Hematopoietic multipotent progenitor cell (in vitro differentiated cells): ENCODE data around the gene HYDIN. TPM values are rescaled to one million over a fixed set of nuclear protein-coding genes. Genes with fewer than 3 reads are reported as not detected.

Source experiments
- DNase-seq, 3 donors: peaks; one replicate each; pipeline ENCODE4 v3.0.0-alpha.2; 2011 to 2015; ENCODE audit warnings: low read depth in 2 of 3, low spot score in 2 of 3
- small RNA-seq: library from RNA; depleted of rRNA; stranded (forward); fragments of <200 nt; gene quantifications from one replicate; pipeline ENCODE3, GENCODE V24; 2012
- total RNA-seq: library from RNA; depleted of rRNA; stranded (reverse); fragments of >200 nt; gene quantifications from one replicate; pipeline ENCODE4 v1.2.3, GENCODE V29; 2012

The HYDIN gene
- total RNA-seq, 1 donor = 0.27 TPM

DNA sequence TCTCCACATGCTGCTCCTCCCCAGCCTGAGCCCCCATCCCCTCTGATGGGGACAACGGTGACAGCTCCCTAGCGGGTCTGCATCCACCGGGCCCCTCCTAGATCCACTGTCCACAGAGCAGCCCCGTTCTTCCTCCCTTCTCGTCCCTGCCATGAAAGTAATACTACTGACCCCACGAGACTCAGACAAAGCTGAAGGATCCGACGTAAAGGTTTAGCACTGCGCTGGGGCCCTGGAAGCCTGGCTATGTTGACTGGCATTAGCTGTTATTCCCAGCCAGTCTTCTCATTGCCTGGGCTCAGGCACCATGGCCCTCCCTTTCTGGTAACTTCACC lies 460.3 kb downstream of the HYDIN start:
- DNase-seq = no peak

DNA sequence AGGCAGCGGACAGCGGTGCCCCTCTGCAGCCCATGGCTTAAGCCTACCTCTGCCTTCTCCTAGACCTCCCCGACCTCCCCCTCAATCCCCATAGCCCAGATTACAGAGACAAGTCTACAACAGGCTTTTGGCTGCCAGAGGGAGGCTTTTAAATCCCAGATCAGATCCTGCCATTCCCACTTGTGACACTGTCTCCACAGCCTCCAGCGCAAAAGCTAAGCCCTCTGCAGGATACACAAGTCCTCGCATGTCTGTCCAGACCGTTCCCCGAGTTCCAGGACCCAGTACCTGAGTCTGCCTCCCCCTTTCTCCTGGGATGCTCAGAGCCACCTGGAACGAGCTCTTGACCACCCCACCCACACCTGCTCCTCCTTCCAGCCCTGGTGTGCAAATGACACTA lies 460.8 kb downstream of the HYDIN start:
- DNase-seq = no peak

DNA sequence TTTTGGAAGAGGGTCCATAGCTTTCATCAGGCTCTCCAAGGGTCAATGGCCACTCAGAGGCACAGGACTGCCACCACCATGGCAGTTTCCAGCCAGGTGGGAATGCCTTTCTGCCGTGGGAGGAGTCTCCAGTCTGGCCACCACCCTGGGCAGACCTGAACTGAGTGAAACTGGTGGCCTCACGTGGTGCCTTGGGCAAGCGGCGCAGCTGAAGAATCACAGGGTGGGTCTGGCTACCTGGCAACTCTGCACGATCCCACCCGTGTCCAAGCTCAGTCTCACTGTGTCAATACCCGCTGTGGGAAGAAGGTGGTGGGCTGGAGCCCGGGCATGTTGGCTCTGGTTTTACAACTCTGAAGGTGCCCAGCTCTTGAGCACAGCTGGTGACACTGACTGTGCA lies 461.4 kb downstream of the HYDIN start:
- DNase-seq = no peak

DNA sequence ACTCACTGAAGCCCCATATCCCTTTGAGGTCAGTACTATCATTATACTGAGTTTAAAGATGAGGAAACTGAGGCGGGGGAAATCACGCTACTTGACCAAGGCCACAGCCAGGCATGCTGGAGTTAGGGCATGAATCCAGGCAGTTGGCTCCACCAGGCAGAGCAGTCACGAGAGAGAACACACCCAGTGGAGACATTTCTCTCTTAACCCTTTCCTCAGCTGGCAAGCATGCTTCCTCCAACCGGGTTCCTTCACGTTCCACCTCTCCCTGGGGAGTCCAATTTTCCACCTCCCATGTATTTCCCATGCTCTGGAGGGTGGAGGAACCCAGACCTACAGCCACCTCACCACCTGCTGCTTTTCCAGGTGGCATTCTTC lies 462.3 kb downstream of the HYDIN start:
- DNase-seq = no peak

DNA sequence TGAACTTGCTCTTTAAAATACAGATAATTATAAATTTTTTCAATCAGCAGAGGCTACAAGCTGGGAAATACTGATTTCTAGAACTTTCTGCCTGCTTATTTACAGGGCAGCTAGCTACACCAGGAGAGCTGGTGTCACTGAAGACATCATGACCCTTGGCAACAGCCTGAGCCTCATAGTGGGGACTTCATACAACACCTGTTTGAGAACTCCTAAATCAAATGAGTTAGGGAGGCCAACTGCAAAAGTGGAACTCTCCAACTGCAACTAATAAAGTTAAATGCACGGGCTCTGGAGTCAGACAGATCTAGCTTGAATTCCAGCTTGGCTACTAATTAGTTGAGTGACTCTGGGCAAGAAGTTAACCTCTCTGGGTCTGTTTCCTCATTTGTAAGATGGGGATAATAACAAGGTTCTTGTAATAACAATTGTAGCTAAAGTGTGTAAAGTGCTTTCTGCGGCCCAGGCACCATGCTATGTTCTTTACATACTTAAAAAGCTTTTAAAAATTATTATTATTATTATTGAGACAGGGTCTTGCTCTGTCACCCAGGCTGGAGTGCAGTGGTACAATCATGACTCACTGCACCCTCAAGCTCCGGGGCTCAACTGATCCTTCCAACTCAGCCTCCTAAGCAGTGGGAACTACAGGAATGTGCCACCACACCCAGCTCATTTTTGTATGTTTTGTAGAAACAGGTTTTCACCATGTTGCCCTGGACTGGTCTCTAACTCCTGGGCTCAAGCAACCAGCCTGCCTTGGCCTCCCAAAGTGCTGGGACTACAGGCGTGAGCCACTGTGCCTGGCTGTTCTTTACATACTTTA lies 462.9 kb downstream of the HYDIN start:
- DNase-seq = no peak

DNA sequence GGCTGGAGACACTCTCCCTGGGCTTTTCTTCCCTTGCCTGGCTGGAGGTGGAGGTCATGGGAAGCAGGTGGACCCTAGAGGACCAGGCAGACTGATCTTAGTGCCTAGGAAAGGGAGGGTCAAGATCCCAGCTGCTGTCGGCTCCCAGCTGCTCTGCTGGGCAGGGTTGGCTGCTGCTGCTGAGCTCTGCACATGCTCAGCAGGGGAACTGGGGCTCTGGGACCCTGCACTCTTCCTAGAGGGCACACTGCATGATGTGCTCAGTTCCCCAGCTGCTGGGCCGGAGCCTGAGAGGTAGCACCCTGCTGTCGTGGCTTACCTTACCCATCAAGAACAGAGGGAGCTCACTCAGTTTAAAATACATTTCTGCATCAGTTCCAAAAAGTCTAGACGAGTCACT lies 463.9 kb downstream of the HYDIN start:
- DNase-seq = no peak

DNA sequence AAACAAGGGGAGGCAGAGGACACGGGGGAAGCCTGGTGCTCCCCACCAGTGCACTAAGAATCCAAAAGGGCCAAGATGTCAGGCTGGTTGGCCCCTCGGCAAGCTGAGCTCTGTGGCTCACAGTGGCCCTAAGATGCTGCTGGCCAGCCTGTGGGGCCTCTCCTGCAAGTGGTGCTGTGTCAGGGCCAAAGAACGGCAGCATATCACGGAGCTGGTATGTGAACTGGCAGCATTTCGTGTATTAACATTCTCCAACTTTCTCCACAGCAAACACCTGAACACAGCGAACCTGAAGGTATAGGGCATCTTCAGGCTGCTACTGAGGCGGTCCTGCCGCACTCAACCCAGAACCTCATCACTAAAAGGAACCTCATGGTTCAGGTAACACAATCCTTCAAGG lies 464.3 kb downstream of the HYDIN start:
- DNase-seq = no peak

DNA sequence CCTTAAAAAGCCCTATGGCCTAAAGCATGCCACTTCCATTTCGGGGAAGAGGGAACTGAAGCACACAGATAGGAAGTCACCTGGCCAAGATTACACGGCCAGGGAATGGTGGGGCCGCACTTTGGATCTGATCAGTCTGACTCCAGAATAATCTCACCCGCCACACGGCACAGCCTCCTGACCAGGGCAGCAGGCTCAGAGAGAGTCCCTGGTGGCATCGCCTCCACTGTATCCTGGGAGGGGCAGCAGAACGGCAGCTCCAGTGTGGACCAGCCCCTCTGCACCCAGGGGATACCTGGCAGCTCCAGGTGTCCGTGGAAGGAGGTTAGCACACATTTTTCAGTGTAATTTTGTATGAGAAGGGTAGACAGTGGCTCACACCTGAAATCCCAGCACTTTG lies 465.0 kb downstream of the HYDIN start:
- DNase-seq = no peak

DNA sequence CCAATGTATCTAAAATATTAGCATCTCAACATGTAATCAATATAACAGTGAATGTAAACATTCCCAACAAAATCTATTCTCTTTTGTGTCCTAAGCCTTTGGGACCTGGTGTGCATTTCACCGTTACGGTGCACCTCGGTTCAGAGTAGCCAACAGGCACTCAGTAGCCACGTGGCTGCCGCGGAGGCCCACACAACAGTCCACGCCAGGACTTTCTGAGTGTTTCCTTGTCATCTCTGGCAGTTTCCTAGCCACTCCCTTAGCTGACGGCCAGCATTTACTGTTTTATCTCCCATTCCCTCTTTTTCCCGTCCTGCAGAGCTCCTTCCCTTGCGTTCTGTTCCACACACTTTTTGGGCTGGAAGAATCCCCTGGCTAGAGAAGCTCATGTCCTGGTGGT lies 465.9 kb downstream of the HYDIN start:
- DNase-seq = no peak

DNA sequence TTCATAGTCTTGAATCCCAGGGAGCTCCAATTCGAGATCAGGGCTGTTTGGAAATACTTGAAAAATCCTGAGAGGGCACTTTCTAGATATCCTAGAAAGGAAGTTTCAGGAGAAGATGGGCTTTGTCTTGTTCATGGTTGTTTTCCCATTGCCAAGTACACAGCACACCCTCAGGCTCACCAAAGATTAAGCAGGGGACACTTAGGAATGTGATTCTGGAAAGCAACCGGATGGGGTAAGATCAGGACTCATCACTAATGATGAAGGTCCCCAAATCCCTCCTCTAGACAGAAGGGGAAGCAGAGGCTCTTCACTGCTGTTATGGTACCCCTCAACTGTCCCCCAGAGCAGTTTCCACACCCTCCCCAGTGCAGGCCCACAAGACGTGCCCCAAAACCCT lies 470.3 kb downstream of the HYDIN start:
- no peak for DNase-seq

DNA sequence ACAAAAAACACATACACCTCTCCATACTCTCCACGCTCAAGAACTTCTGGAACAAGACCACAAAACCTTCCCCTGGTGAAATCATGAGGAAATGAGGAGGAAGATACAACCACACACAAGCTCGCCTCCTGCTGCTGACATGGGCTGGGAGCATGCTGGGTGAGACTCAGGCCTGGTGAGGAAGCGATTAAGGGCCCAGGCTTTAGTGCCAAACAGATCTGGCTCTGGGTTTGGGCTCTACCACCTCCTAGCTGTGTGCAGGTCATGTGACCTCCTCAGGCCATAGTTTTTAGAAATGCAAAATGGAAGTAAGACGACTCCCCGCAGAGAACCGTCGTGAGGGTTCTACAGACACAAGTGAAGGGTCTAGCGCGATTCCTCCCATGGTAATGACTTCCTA lies 470.9 kb downstream of the HYDIN start:
- DNase-seq = no peak

DNA sequence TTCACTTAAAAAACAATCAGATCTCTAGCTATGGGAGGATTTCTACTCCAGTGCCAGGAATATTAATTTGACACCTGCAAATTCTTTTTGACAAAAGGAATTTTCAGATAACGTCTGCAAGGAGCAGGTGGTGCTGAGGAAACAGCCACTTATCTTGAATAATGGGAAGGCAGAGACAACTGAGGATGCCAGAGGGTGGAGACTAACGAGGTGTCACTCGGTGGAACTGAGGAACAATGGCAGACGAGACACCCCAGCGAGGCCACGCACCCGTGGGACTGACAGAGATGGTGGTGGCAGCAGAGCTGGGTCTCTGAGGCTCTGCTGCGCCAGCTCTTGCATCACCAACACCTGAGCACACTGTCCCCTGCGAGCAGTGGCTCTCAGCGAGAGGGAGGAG lies 471.7 kb downstream of the HYDIN start:
- no peak for DNase-seq

Small RNA genes lying within 50 kb of the gene (small RNA-seq; reads per million reads assigned to genes)
- gene RNU6ATAC25P = not detected

Other genes starting within 250 kb of the HYDIN start
- gene CMTR2, start 58.7 kb upstream of the HYDIN start, total RNA-seq = 20.5 TPM
- gene CALB2, start 128.0 kb upstream of the HYDIN start, total RNA-seq = not detected
- not detected for gene TLE7, start 211.3 kb upstream of the HYDIN start, total RNA-seq
- 4.8 TPM for gene ZNF23, start 231.5 kb upstream of the HYDIN start, total RNA-seq